AG04449 (cell line): ENCODE results near the gene FBXL13.

Source experiments
- CTCF ChIA-PET: fragments of 350-600 bp; formaldehyde crosslinking; extraction: SDS; loops from one replicate; lab custom pipeline; 2021; ENCODE audit warnings: antibody characterized with exemption; lab: Yijun Ruan, JAX
- POLR2A ChIA-PET: fragments of 400-600, 350-600 bp; formaldehyde crosslinking; extraction: SDS; loops from one replicate; lab custom pipeline; 2020; ENCODE audit warnings: antibody characterized with exemption, inconsistent platforms; lab: Yijun Ruan, JAX
- DNase-seq: peaks from one replicate; pipeline ENCODE4 v3.0.0-alpha.2; 2010; ENCODE audit warnings: low read depth, low spot score
- H3K4me3 ChIP-seq: 2 replicates; pipeline ENCODE4 v1.5.1; 2011; ENCODE audit warnings: low read depth, mild to moderate bottlenecking, control low read depth, low read length
- TF ChIP-seq, protein P1 (sequence below): IDR thresholded peaks from one replicate; pipeline ENCODE4 v1.5.1; 2011; ENCODE audit warnings: mild to moderate bottlenecking, moderate library complexity, low read length, control low read depth, inconsistent platforms; ENCODE audit not compliant: insufficient read depth; ENCODE audit errors: missing control alignments

The FBXL13 gene

DNA sequence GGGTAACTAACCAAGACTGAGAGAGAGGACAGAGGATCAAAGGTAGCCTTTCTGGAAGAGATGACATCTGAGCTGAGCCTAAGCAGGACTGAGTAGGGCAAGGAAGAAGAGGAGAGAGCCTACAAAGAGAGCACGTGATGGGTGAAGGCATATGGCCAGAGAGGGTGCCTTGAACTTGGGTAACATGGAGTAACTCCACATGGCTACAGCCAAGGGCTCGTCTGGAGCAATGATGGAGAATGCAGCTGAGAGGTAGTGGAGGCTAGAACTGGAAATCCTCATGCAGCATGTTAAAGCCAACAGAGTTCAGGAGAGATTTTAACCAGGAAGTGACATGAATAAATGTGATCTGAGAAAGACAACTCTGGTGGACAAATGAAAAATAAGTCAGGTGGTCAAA, 84.0 kb downstream of the FBXL13 start:
- POLR2A ChIA-PET = no interaction called here
- no peak for DNase-seq
- CTCF ChIA-PET = interaction anchor here (0.8 kb wide), 1 partner anchor 71 kb away, joined by 3 read pairs; no protein-coding TSS in a partner anchor
- TF ChIP-seq, protein P1, sequence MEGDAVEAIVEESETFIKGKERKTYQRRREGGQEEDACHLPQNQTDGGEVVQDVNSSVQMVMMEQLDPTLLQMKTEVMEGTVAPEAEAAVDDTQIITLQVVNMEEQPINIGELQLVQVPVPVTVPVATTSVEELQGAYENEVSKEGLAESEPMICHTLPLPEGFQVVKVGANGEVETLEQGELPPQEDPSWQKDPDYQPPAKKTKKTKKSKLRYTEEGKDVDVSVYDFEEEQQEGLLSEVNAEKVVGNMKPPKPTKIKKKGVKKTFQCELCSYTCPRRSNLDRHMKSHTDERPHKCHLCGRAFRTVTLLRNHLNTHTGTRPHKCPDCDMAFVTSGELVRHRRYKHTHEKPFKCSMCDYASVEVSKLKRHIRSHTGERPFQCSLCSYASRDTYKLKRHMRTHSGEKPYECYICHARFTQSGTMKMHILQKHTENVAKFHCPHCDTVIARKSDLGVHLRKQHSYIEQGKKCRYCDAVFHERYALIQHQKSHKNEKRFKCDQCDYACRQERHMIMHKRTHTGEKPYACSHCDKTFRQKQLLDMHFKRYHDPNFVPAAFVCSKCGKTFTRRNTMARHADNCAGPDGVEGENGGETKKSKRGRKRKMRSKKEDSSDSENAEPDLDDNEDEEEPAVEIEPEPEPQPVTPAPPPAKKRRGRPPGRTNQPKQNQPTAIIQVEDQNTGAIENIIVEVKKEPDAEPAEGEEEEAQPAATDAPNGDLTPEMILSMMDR = no peak
- H3K4me3 ChIP-seq = no peak overlapping the region

DNA sequence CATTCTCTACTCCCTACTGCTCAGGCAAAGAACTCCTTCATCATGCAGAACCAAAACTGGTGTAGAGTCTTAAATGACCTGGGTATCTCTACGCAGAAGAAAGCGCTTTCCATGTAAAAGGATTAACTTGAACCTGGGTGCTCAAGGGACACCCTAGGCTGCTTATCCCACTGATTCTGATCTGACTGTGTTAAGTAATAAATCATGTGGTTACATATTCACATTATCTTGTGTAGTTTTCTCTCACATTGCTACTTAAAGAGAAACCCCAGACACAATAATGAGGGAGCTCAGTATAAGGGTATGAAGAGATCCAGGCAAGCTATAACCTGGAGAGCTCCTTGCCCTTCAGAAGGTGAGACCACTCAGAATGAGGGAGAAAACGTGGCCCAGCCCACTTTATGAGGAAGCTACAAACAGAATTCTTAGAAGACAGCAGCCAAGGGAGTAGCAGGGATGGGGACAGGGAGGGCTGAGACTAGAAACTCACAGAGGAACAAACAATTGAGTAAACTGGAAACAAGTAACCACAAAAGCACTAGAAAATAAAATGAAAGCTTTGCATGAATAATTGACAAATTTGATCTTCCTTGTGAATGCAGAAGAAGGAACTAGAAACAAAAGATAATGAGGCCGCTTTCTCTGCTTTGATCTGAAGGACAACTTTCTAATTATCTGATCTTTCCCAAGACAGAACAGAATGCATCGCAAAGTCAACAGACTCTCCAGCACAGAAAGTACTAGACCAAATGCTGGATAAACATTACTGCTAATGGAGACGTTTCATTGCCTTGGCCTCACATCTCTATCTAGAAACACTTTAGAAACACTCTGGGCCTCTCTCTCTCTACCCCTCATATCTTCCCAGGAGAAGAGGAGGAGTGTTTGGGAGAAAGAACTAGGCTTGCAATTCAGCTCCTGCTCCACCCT, 85.7 kb downstream of the FBXL13 start:
- POLR2A ChIA-PET = no interaction called here

DNA sequence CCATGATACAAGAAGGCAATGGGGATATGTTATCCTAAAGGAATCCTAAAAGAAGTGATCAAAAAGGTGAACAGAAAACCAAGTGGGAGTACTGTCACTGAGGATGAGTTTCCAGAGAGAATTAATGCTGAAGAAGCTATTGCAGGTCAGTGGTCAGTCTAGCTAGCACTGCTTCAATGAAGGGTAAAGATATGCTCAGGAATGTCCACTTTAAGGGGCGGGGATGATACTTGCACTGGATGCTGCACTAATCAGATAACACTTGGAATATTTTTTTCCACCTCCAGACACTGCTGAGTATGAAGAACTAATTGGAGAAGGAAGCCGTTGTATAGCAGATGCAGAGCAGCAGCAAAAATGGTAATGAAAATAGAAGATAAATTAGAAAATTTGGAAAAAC, 86.5 kb downstream of the FBXL13 start:
- ChIA-PET CTCF (no interaction called here), POLR2A (no interaction called here)
- no peak overlapping the region for H3K4me3 ChIP-seq
- DNase-seq = no peak
- TF ChIP-seq, protein P1 = no peak

More for the DNA sequence above, 85.7 kb downstream of the FBXL13 start:
- no peak overlapping the region for H3K4me3 ChIP-seq
- CTCF ChIA-PET = interaction anchor here (1.2 kb wide), 1 partner anchor 109 kb away, joined by 4 read pairs; no protein-coding TSS in a partner anchor
- TF ChIP-seq, protein P1 = no peak
- no peak for DNase-seq

DNA sequence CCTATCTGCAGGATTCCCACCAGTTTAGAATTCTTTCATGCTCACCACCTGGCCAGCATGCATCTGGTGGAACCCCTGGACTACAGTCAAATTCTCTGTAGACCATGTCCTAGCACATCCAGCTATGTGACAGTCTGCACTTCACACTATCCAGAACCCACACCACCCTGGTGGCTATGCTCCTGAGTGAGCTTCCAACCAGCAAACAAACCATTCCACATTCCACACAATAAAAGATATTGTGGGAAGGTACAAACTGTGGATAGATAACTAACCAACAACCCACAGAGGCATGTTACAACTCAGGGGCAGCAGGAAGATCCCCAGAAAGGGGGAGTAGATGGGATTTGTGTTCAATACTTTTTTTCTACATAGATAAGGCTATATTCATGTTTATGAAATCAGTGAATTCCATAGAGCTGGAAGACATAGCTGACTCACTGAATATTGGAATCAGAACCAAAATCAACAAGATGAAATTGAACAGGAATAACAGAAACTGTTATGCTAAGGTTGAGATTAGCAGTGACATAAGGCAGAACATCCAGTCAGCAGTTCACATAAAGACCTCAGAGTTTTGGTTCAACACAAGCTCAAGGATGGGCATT, 89.3 kb downstream of the FBXL13 start:
- H3K4me3 ChIP-seq = no peak overlapping the region
- DNase-seq = peak; percentile 21
- TF ChIP-seq, protein P1 = no peak
- POLR2A ChIA-PET = no interaction called here
- CTCF ChIA-PET = interaction anchor here (0.9 kb wide), 1 partner anchor 149 kb away, joined by 3 read pairs; no protein-coding TSS in a partner anchor

DNA sequence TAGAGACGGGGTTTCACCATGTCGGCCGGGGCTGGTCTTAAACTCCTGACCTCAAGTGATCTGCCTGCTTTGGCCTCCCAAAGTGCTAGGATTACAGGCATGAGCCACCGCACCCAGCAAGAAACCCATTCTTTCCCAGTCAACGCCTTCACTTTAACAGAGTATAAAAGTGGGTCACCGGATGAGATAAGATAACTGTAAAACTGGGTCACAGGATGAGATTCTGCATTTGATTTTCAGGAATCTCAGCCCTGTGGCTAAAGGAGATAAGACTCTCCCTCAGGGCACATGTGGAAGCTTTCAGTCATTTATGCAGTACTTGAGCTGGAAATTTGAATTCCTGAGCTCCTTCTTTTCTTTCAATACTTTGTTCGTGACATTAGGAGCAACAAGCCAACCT, 91.0 kb downstream of the FBXL13 start:
- TF ChIP-seq, protein P1 = no peak
- ChIA-PET POLR2A (no interaction called here), CTCF (no interaction called here)
- H3K4me3 ChIP-seq = no peak overlapping the region
- no peak for DNase-seq

DNA sequence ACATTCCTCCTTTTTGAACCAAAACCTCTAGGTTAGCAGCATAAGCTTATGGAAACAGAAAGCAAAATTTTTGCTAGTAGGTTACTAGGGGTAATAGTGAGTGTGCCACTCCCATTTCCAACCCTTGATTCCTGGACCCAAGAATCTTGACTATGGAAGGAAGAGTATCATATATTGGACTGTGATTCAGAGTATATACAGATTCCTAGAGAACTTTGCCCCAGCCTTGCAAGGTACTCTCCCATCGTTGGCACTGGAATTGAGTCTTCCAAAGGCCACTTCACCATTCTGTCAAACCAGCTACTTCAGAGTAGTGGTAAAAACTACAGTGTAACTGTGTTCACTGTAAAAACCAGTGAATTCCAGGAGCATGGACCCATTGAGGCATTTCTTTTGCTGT, 92.4 kb downstream of the FBXL13 start:
- TF ChIP-seq, protein P1 = no peak
- ChIA-PET CTCF (no interaction called here), POLR2A (no interaction called here)
- H3K4me3 ChIP-seq = no peak overlapping the region
- no peak for DNase-seq
